H9 (cell line): Measurements from ENCODE around the gene TPP2. TPM values are rescaled to one million over a fixed set of nuclear protein-coding genes. Genes with fewer than 3 reads are reported as not detected.

Experiments used
- DNase-seq: peaks from one replicate; pipeline ENCODE4 v3.0.0-alpha.2; 2017
- H2AFZ ChIP-seq: one replicate; pipeline ENCODE4 v1.6.1; 2013; ENCODE audit warnings: mild to moderate bottlenecking, low read length, control low read depth, moderate library complexity
- H2AK5ac ChIP-seq: 2 replicates; pipeline ENCODE4 v1.6.1; 2013; ENCODE audit warnings: low read length, control low read depth, mixed read lengths; ENCODE audit not compliant: insufficient read length
- H2BK120ac ChIP-seq: one replicate; pipeline ENCODE4 v1.6.1; 2013; ENCODE audit warnings: low read depth, mild to moderate bottlenecking, low read length, control low read depth, inconsistent platforms; ENCODE audit not compliant: poor library complexity, severe bottlenecking
- H2BK12ac ChIP-seq: 2 replicates; pipeline ENCODE4 v1.6.1; 2013; ENCODE audit warnings: low read length, control low read depth, mixed read lengths, low read depth; ENCODE audit not compliant: insufficient read length
- H2BK15ac ChIP-seq: 2 replicates; pipeline ENCODE4 v1.6.1; 2013; ENCODE audit warnings: low read depth, low read length, control low read depth
- H2BK20ac ChIP-seq: one replicate; pipeline ENCODE4 v1.6.1; 2013; ENCODE audit warnings: low read depth, mild to moderate bottlenecking, low read length, control low read depth, inconsistent platforms; ENCODE audit not compliant: poor library complexity, severe bottlenecking
- H2BK5ac ChIP-seq: 2 replicates; pipeline ENCODE4 v1.6.1; 2013; ENCODE audit warnings: low read length, control low read depth, mixed read lengths; ENCODE audit not compliant: insufficient read length
- H3K14ac ChIP-seq: 2 replicates; pipeline ENCODE4 v1.6.1; 2013; ENCODE audit warnings: low read length, control low read depth; ENCODE audit not compliant: insufficient read depth
- H3K18ac ChIP-seq: 2 replicates; pipeline ENCODE4 v1.6.1; 2013; ENCODE audit warnings: low read depth, mild to moderate bottlenecking, mixed read lengths, low read length, control low read depth; ENCODE audit not compliant: insufficient read length
- H3K23ac ChIP-seq: 2 replicates; pipeline ENCODE4 v1.6.1; 2013; ENCODE audit warnings: low read length, control low read depth, mixed read lengths, low read depth; ENCODE audit not compliant: insufficient read length
- H3K23me2 ChIP-seq: 2 replicates; pipeline ENCODE4 v1.6.1; 2013; ENCODE audit warnings: low read depth, mild to moderate bottlenecking, mixed read lengths, low read length, control low read depth; ENCODE audit not compliant: insufficient read length, poor library complexity, severe bottlenecking
- H3K27ac ChIP-seq: 2 replicates; pipeline ENCODE4 v1.5.1; 2013; ENCODE audit warnings: low read length, control low read depth, mixed read lengths, low read depth; ENCODE audit not compliant: insufficient read length
- H3K27me3 ChIP-seq: 2 replicates; pipeline ENCODE4 v1.6.1; 2013; ENCODE audit warnings: low read length, control low read depth, inconsistent platforms; ENCODE audit not compliant: insufficient read depth
- H3K4ac ChIP-seq: 2 replicates; pipeline ENCODE4 v1.6.1; 2013; ENCODE audit warnings: low read depth, mild to moderate bottlenecking, control low read depth, inconsistent platforms, low read length, moderate library complexity
- H3K4me1 ChIP-seq: 2 replicates; pipeline ENCODE4 v1.6.1; 2013; ENCODE audit warnings: low read length, control low read depth, inconsistent platforms; ENCODE audit not compliant: insufficient read depth
- H3K4me2 ChIP-seq: 2 replicates; pipeline ENCODE4 v1.6.1; 2013; ENCODE audit warnings: low read length, control low read depth, mixed read lengths; ENCODE audit not compliant: insufficient read length, insufficient read depth
- H3K56ac ChIP-seq: 2 replicates; pipeline ENCODE4 v1.6.1; 2013; ENCODE audit warnings: low read depth, mild to moderate bottlenecking, mixed read lengths, low read length, control low read depth; ENCODE audit not compliant: insufficient read length
- H3K79me1 ChIP-seq: 2 replicates; pipeline ENCODE4 v1.6.1; 2013; ENCODE audit warnings: low read depth, mild to moderate bottlenecking, moderate library complexity, low read length, control low read depth, inconsistent platforms; ENCODE audit not compliant: insufficient read depth, poor library complexity, severe bottlenecking
- H3K79me2 ChIP-seq: 2 replicates; pipeline ENCODE4 v1.6.1; 2013; ENCODE audit warnings: low read length, control low read depth, inconsistent platforms; ENCODE audit not compliant: insufficient read depth
- H3K9ac ChIP-seq: 2 replicates; pipeline ENCODE4 v1.6.1; 2013; ENCODE audit warnings: low read length, control low read depth, mixed read lengths; ENCODE audit not compliant: insufficient read length; ENCODE audit errors: extremely low read depth
- H3K9me3 ChIP-seq: one replicate; pipeline ENCODE4 v1.6.1; 2013; ENCODE audit warnings: low read depth, low read length, inconsistent platforms; ENCODE audit not compliant: control insufficient read depth
- H3T11ph ChIP-seq: one replicate; pipeline ENCODE4 v1.6.1; 2013; ENCODE audit warnings: mild to moderate bottlenecking, low read length, control low read depth, inconsistent platforms
- H4K20me1 ChIP-seq: one replicate; pipeline ENCODE4 v1.6.1; 2013; ENCODE audit not compliant: control insufficient read depth, insufficient read length, insufficient read depth
- H4K5ac ChIP-seq: 2 replicates; pipeline ENCODE4 v1.6.1; 2013; ENCODE audit warnings: low read depth, mild to moderate bottlenecking, mixed read lengths, low read length, control low read depth; ENCODE audit not compliant: insufficient read length
- H4K8ac ChIP-seq: replicated peaks from 2 replicates; pipeline ENCODE4 v1.6.1; 2013; ENCODE audit warnings: low read length, control low read depth, mixed read lengths, low read depth; ENCODE audit not compliant: insufficient read length
- H4K91ac ChIP-seq: 2 replicates; pipeline ENCODE4 v1.6.1; 2013; ENCODE audit warnings: low read depth, mild to moderate bottlenecking, moderate library complexity, mixed read lengths, low read length, control low read depth; ENCODE audit not compliant: insufficient read length
- H3K27ac Mint-ChIP-seq, 3 experiments: 2 replicates in 2 of 3; 3 replicates in 1 of 3; pipeline ENCODE4 v1.8.0; 2020 to 2021; ENCODE audit warnings: mixed read lengths in 3 of 3, mild to moderate bottlenecking in 1 of 3, moderate library complexity in 1 of 3
- H3K27me3 Mint-ChIP-seq: 2 replicates; pipeline ENCODE4 v1.8.0; 2021; ENCODE audit warnings: low read depth, mild to moderate bottlenecking, moderate library complexity, mixed read lengths
- H3K36me3 Mint-ChIP-seq, 3 experiments: 2 replicates in 2 of 3; 3 replicates in 1 of 3; pipeline ENCODE4 v1.8.0; 2020 to 2021; ENCODE audit warnings: low read depth in 3 of 3, mixed read lengths in 3 of 3; ENCODE audit not compliant: insufficient read depth in 1 of 3
- H3K4me1 Mint-ChIP-seq, 2 experiments: 2 replicates each; pipeline ENCODE4 v1.8.0; 2020; ENCODE audit warnings: mixed read lengths in 2 of 2
- H3K4me3 Mint-ChIP-seq, 2 experiments: 2 replicates in 1 of 2; 3 replicates in 1 of 2; pipeline ENCODE4 v1.8.0; 2020 to 2021; ENCODE audit warnings: mild to moderate bottlenecking in 2 of 2, mixed read lengths in 2 of 2, moderate library complexity in 1 of 2
- H3K9me3 Mint-ChIP-seq, 2 experiments: 2 replicates in 1 of 2; 3 replicates in 1 of 2; pipeline ENCODE4 v1.8.0; 2020; ENCODE audit warnings: mild to moderate bottlenecking in 2 of 2, mixed read lengths in 2 of 2, moderate library complexity in 1 of 2
- WGBS: extraction: QIAGEN DNeasy Blood & Tissue Kit; methylation state at CpG from one replicate; pipeline ENCODE4 v1.1.7; 2013; ENCODE audit warnings: missing lambda C conversion rate, low lambda C conversion rate, mixed read lengths; ENCODE audit not compliant: insufficient read length; ENCODE audit errors: extremely low coverage; 5-methylcytosine and 5-hydroxymethylcytosine counted together
- total RNA-seq: library from RNA; stranded (reverse); gene quantifications from 2 replicates; pipeline ENCODE4 v1.2.1, GENCODE V29; 2021
- TF ChIP-seq, protein P1 (sequence below): fragments of 200-600 bp; sonication (generic); conservative IDR thresholded peaks from 3 replicates; pipeline ENCODE4 v1.8.0; 2021; ENCODE audit warnings: antibody characterized with exemption, mild to moderate bottlenecking

The TPP2 gene
- total RNA-seq, 1 experiment from 2014 or later, result 63.5 TPM

DNA sequence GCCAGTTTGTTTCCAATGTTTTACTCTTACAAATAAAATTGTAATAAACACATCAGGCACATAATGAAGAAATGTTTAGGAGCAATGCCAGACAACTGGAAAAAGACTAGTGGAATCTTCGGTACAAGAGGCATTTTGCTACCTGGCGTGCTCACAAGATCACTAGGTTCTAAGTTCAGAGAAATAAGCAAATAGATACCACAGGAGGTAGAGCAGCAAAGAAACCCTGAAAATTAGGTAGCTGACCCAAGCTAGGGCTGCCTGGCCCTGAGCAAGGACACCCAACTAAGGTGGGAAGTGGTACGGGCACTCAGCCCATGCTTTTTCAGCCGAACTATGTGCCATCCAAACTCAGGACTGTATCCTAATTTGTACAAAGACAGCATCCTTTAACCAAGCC lies 32.2 kb upstream of the TPP2 start:
- Histone ChIP-seq H3K23me2 (no peaks in the 10 kb centered on the region), H3K79me2 (no peaks in the 10 kb centered on the region), H4K5ac (no peak overlapping the region), H3K9me3 (no peaks in the 10 kb centered on the region), H2BK120ac (no peak overlapping the region), H3K56ac (no peak overlapping the region), H2BK15ac (no peak overlapping the region), H4K91ac (no peak overlapping the region), H4K8ac (no peak overlapping the region), H3K27ac (no peak overlapping the region), H3K9ac (no peak overlapping the region), H3T11ph (no peak overlapping the region), H3K4me2 (no peak overlapping the region), H3K14ac (no peak overlapping the region), H3K23ac (no peak overlapping the region), H3K4me1 (no peaks in the 10 kb centered on the region), H2AK5ac (no peak overlapping the region), H2AFZ (no peak overlapping the region), H2BK20ac (no peak overlapping the region), H2BK5ac (no peak overlapping the region), H2BK12ac (no peak overlapping the region), H3K79me1 (no peaks in the 10 kb centered on the region), H3K18ac (no peak overlapping the region), H4K20me1 (no peaks in the 10 kb centered on the region), H3K4ac (no peak overlapping the region), H3K27me3 (no peaks in the 10 kb centered on the region)
- Mint-ChIP-seq H3K27me3 (no peaks in the 10 kb centered on the region; the same call in 1 of the 2 replicates), H3K4me1 (peaks cover 3% of the 10 kb centered on the region in 2 experiments; a peak in 2 of 4 replicates), H3K36me3 (no peaks in the 10 kb centered on the region), H3K9me3 (no peaks in the 10 kb centered on the region), H3K4me3 (no peak overlapping the region), H3K27ac (no peak overlapping the region)
- WGBS, result no CpG with 5 or more reads among the region's 4 CpGs
- TF ChIP-seq, protein P1, sequence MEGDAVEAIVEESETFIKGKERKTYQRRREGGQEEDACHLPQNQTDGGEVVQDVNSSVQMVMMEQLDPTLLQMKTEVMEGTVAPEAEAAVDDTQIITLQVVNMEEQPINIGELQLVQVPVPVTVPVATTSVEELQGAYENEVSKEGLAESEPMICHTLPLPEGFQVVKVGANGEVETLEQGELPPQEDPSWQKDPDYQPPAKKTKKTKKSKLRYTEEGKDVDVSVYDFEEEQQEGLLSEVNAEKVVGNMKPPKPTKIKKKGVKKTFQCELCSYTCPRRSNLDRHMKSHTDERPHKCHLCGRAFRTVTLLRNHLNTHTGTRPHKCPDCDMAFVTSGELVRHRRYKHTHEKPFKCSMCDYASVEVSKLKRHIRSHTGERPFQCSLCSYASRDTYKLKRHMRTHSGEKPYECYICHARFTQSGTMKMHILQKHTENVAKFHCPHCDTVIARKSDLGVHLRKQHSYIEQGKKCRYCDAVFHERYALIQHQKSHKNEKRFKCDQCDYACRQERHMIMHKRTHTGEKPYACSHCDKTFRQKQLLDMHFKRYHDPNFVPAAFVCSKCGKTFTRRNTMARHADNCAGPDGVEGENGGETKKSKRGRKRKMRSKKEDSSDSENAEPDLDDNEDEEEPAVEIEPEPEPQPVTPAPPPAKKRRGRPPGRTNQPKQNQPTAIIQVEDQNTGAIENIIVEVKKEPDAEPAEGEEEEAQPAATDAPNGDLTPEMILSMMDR, result no peak
- no peak for DNase-seq
